Endothelial cell of umbilical vein (primary cell): ENCODE results near the gene DPM2. TPM values are rescaled to one million over a fixed set of nuclear protein-coding genes. Genes with fewer than 3 reads are reported as not detected.

ENCODE experiments used
- BruUV-seq: library from RNA; stranded (reverse); fragments of 400-500 nt; replicated peaks from 2 replicates; lab custom pipeline; 2021; lab: Mats Ljungman, UMichigan
- CTCF ChIA-PET: fragments of 300-600, 350-600 bp; sonication (Branson Sonifier 250); formaldehyde crosslinking; loops from one replicate; lab custom pipeline; 2021; ENCODE audit warnings: antibody characterized with exemption, inconsistent platforms; lab: Charles Lee
- POLR2A ChIA-PET: fragments of 300-600, 350-600 bp; sonication (Branson Sonifier 250); formaldehyde crosslinking; loops from one replicate; lab custom pipeline; 2021; ENCODE audit warnings: antibody characterized with exemption, inconsistent platforms; lab: Charles Lee
- DNase-seq: peaks from one replicate; pipeline ENCODE4 v3.0.0-alpha.2; 2011; ENCODE audit warnings: low read depth, low spot score
- FAIRE-seq: peaks from 2 replicates; lab custom pipeline; 2011; peaks lifted over from hg19 to GRCh38; lab: Jason Lieb, UNC
- H2AFZ ChIP-seq: 2 replicates; pipeline ENCODE4 v1.6.0; 2012; ENCODE audit warnings: low read depth, low read length, control low read depth, inconsistent platforms
- H3K27ac ChIP-seq: 2 replicates; pipeline ENCODE4 v1.5.1; 2011; ENCODE audit warnings: low read depth, mild to moderate bottlenecking, control low read depth, low read length, moderate library complexity; ENCODE audit not compliant: insufficient read depth
- H3K27me3 ChIP-seq, 2 experiments: 2 replicates each; pipeline versions ENCODE4 v1.6.0 to v1.6.1; 2011; ENCODE audit warnings: low read length in 2 of 2, mixed read lengths in 1 of 2; ENCODE audit not compliant: control insufficient read depth in 2 of 2, insufficient read depth in 2 of 2
- H3K36me3 ChIP-seq, 2 experiments: 2 replicates in 1 of 2; 3 replicates in 1 of 2; pipeline ENCODE4 v1.5.1; 2011; ENCODE audit warnings: low read length in 2 of 2, mild to moderate bottlenecking in 1 of 2, moderate library complexity in 1 of 2; ENCODE audit not compliant: control insufficient read depth in 2 of 2, insufficient read depth in 2 of 2; ENCODE audit errors: extremely low read depth in 1 of 2
- H3K4me1 ChIP-seq: 3 replicates; pipeline ENCODE4 v1.5.1; 2011; ENCODE audit warnings: mild to moderate bottlenecking, low read length; ENCODE audit not compliant: control insufficient read depth, insufficient read depth; ENCODE audit errors: extremely low read depth
- H3K4me2 ChIP-seq: 2 replicates; pipeline ENCODE4 v1.6.1; 2011; ENCODE audit warnings: low read length, control low read depth, mixed read lengths; ENCODE audit not compliant: insufficient read depth
- H3K4me3 ChIP-seq, 3 experiments: fragments of 200-600 bp in 1 of 3; sonication (generic), shearing (Covaris generic) in 1 of 3; replicated peaks in 1 of 3; 2 replicates each; pipeline ENCODE4 v1.5.1; 2011 to 2016; ENCODE audit warnings: control low read depth in 3 of 3, low read length in 3 of 3, mild to moderate bottlenecking in 2 of 3, inconsistent platforms in 1 of 3, low read depth in 1 of 3, moderate library complexity in 1 of 3; ENCODE audit not compliant: insufficient read depth in 1 of 3
- H3K79me2 ChIP-seq: 2 replicates; pipeline ENCODE4 v1.6.0; 2012; ENCODE audit warnings: low read length, inconsistent platforms; ENCODE audit not compliant: control insufficient read depth, insufficient read depth
- H3K9ac ChIP-seq: replicated peaks from 2 replicates; pipeline ENCODE3; 2011; ENCODE audit warnings: low read length, control low read depth; ENCODE audit not compliant: insufficient read depth; ENCODE audit errors: extremely low read depth
- H3K9me1 ChIP-seq: replicated peaks from 3 replicates; pipeline ENCODE4 v1.6.0; 2011; ENCODE audit warnings: mild to moderate bottlenecking, low read length; ENCODE audit not compliant: control insufficient read depth, insufficient read depth; ENCODE audit errors: extremely low read depth
- H3K9me3 ChIP-seq: replicated peaks from 2 replicates; pipeline ENCODE4 v1.5.1; 2012; ENCODE audit warnings: low read length, inconsistent platforms; ENCODE audit not compliant: control insufficient read depth, insufficient read depth
- H4K20me1 ChIP-seq: replicated peaks from 2 replicates; pipeline ENCODE3; 2011; ENCODE audit warnings: mild to moderate bottlenecking, low read length; ENCODE audit not compliant: control insufficient read depth, insufficient read depth; ENCODE audit errors: extremely low read depth
- CTCF ChIP-seq, 2 donors: IDR thresholded peaks; 1 replicate in 1 of 2; 2 replicates in 1 of 2; pipeline ENCODE4 v1.5.1; 2011; ENCODE audit warnings: low read length in 2 of 2, mild to moderate bottlenecking in 2 of 2, moderate library complexity in 2 of 2, control low read depth in 1 of 2, inconsistent platforms in 1 of 2, low read depth in 1 of 2; ENCODE audit not compliant: insufficient read depth in 1 of 2; ENCODE audit errors: extremely low read depth in 1 of 2
- EZH2 ChIP-seq: IDR thresholded peaks from 2 replicates; pipeline ENCODE4 v1.6.1; 2012; ENCODE audit warnings: borderline replicate concordance, low read depth, mild to moderate bottlenecking, moderate library complexity, low read length, inconsistent platforms; ENCODE audit not compliant: severe bottlenecking
- FOS ChIP-seq: IDR thresholded peaks from 2 replicates; pipeline ENCODE4 v1.6.1; 2011; ENCODE audit warnings: mild to moderate bottlenecking, low read length, moderate library complexity, borderline replicate concordance; ENCODE audit not compliant: insufficient read depth
- GATA2 ChIP-seq: IDR thresholded peaks from 2 replicates; pipeline ENCODE4 v1.7.0; 2011; ENCODE audit warnings: low read depth, mild to moderate bottlenecking, moderate library complexity, mixed read lengths, low read length; ENCODE audit not compliant: insufficient read length, insufficient read depth
- JUN ChIP-seq: IDR thresholded peaks from 2 replicates; pipeline ENCODE4 v1.6.1; 2011; ENCODE audit warnings: borderline replicate concordance, low read depth; ENCODE audit not compliant: insufficient read length, insufficient read depth
- MAX ChIP-seq: IDR thresholded peaks from 2 replicates; pipeline ENCODE4 v1.6.1; 2011; ENCODE audit not compliant: insufficient read depth, insufficient read length
- MYC ChIP-seq: IDR thresholded peaks from one replicate; pipeline ENCODE4 v1.6.1; 2011; ENCODE audit warnings: mild to moderate bottlenecking, low read depth, low read length
- POLR2A ChIP-seq: IDR thresholded peaks from 2 replicates; pipeline ENCODE4 v1.6.1; 2012; ENCODE audit warnings: low read depth, mild to moderate bottlenecking, control low read depth, low read length
- POLR2AphosphoS5 ChIP-seq: IDR thresholded peaks from 2 replicates; pipeline ENCODE4 v1.6.1; 2012; ENCODE audit warnings: low read depth, mild to moderate bottlenecking, control low read depth, low read length, moderate library complexity; ENCODE audit not compliant: insufficient read depth
- dilution Hi-C: fragments of 300-500 bp; cut with MboI; formaldehyde crosslinking; loops from one replicate; pipeline ENCODE4 v1.15.0; 2019; ENCODE audit warnings: low sequenced_read_pairs; ENCODE audit not compliant: extremely low pct_ligation_motif_present
- intact Hi-C: fragments of 100-400 bp; cut with micrococcal nuclease; formaldehyde crosslinking; loops from one replicate; pipeline ENCODE4 v1.10.0; 2022
- polyA plus RNA-seq, 4 experiments: library from polyadenylated mRNA; depleted of rRNA in 3 of 4; stranded (reverse) in 3 of 4; unstranded in 1 of 4; fragments of >200 nt; gene quantifications; 2 replicates each; pipeline versions ENCODE4 v1.2.1 to v1.2.3, GENCODE V29; 2011 to 2012; ENCODE audit warnings: missing spikeins in 1 of 4
- total RNA-seq: library from RNA; stranded (reverse); gene quantifications from 2 replicates; pipeline ENCODE4 v1.2.3, GENCODE V29; 2021

DPM2 gene
- total and polyA plus RNA-seq, 2 donors (not counting 3 experiments of a cell fraction or from before 2014, with no cell fraction given) = 47.9 to 63.9 TPM

- dilution Hi-C loops = no loop called here
Measured at GRCh38 chr9:127962278-127962677, 24.6 kb upstream of the DPM2 start.

More at GRCh38 chr9:127962278-127962677, 24.6 kb upstream of the DPM2 start:
- intact Hi-C loops = no loop called here
- DNase-seq = no peak
- H2AFZ ChIP-seq = no peak overlapping the region
- BruUV-seq = no TSS peak
- no peaks in the 10 kb centered on the region for H3K27me3 ChIP-seq
- no peaks in the 10 kb centered on the region for H4K20me1 ChIP-seq
- no peaks in the 10 kb centered on the region for H3K36me3 ChIP-seq
- FAIRE-seq = no peak
- H3K4me3 ChIP-seq = no peak overlapping the region
- H3K9ac ChIP-seq = no peak overlapping the region
- no peak for TF ChIP-seq POLR2AphosphoS5
- TF ChIP-seq POLR2A = no peak
- no peak for TF ChIP-seq CTCF (IDR thresholded peaks at IDR 0.05; ENCODE audit: extremely low read depth in 1 of 2, insufficient read depth in 1 of 2, low read depth in 1 of 2, low read length in 2 of 2)
- TF ChIP-seq EZH2 = no peak
- TF ChIP-seq MAX = no peak
- no peak for TF ChIP-seq JUN
- no peak for TF ChIP-seq GATA2
- no peak for TF ChIP-seq FOS
- no peak for TF ChIP-seq MYC
- no peaks in the 10 kb centered on the region for H3K9me1 ChIP-seq
- H3K4me1 ChIP-seq = peaks cover 8% of the 10 kb centered on the region
- H3K9me3 ChIP-seq = no peaks in the 10 kb centered on the region
- H3K27ac ChIP-seq = no peak overlapping the region
- ChIA-PET CTCF (interaction anchor here (1.0 to 1.8 kb wide), 3 partner anchors 10 to 20 kb away, joined by 4 read pairs; no protein-coding TSS in a partner anchor), POLR2A (no interaction called here)
- no peak overlapping the region for H3K4me2 ChIP-seq
- no peaks in the 10 kb centered on the region for H3K79me2 ChIP-seq
